DND-41 (cell line): ENCODE measurements around the gene NPEPPS.

Source experiments
- CTCF ChIP-seq: IDR thresholded peaks from 2 replicates; pipeline ENCODE4 v1.5.1; 2012; ENCODE audit warnings: borderline replicate concordance, low read length, moderate library complexity, mild to moderate bottlenecking; ENCODE audit not compliant: poor library complexity, severe bottlenecking; ENCODE audit errors: extremely low read depth
- EZH2 ChIP-seq: IDR thresholded peaks from 3 replicates; pipeline ENCODE4 v1.6.1; 2012; ENCODE audit warnings: borderline replicate concordance, low read depth, mild to moderate bottlenecking, moderate library complexity, low read length, inconsistent platforms; ENCODE audit not compliant: severe bottlenecking

- TF ChIP-seq CTCF (peak; percentile 86), EZH2 (no peak)
Observed at GRCh38 chr17:47615766-47616424, 85.0 kb downstream of the NPEPPS start.
